Brain microvascular endothelial cell (primary cell): Measurements from ENCODE around the gene DSE.

Experiments used
- DNase-seq: peaks from one replicate; pipeline ENCODE4 v3.0.0-alpha.2; 2020
- H3K27ac ChIP-seq: fragments of 250-450 bp; sonication (Bioruptor Pico); 2 replicates; pipeline ENCODE4 v1.5.1; 2020; ENCODE audit warnings: mild to moderate bottlenecking, moderate library complexity
- H3K27me3 ChIP-seq: fragments of 250-450 bp; sonication (Bioruptor Pico); replicated peaks from 2 replicates; pipeline ENCODE4 v1.5.1; 2020; ENCODE audit warnings: mild to moderate bottlenecking
- H3K36me3 ChIP-seq: fragments of 250-450 bp; sonication (Bioruptor Pico); replicated peaks from 2 replicates; pipeline ENCODE4 v1.5.1; 2020; ENCODE audit warnings: mild to moderate bottlenecking
- H3K4me3 ChIP-seq: 2 replicates; pipeline ENCODE4 v1.5.1; 2011; ENCODE audit warnings: low read depth, mild to moderate bottlenecking, control low read depth, low read length, moderate library complexity
- CTCF ChIP-seq: IDR thresholded peaks from 2 replicates; pipeline ENCODE4 v1.5.1; 2011; ENCODE audit warnings: low read depth, mild to moderate bottlenecking, moderate library complexity, low read length, control low read depth, inconsistent platforms; ENCODE audit errors: missing control alignments
- in situ Hi-C: cut with HindIII; loops from 2 replicates; pipeline ENCODE4 v1.10.0; 2017; ENCODE audit warnings: low sequenced_read_pairs, low pct_ligation_motif_present

Gene DSE

GRCh38 chr6:116371120-116371917 is 572 bp downstream of the DSE start:
- Histone ChIP-seq H3K4me3 (peak overlapping the region; percentile 93), H3K27me3 (no peaks in the 10 kb centered on the region), H3K36me3 (no peaks in the 10 kb centered on the region), H3K27ac (peak overlapping the region; percentile 91)
- TF ChIP-seq CTCF: no peak
- peak; percentile 91 for DNase-seq
- in situ Hi-C loops: no loop called here

- Histone ChIP-seq H3K27me3 (no peaks in the 10 kb centered on the region), H3K36me3 (no peaks in the 10 kb centered on the region), H3K27ac (peak overlapping the region; percentile 91), H3K4me3 (peak overlapping the region; percentile 93)
- no peak for TF ChIP-seq CTCF
- in situ Hi-C loops: no loop called here
- DNase-seq: no peak
Observed at GRCh38 chr6:116371918-116372209, 1.1 kb downstream of the DSE start.

GRCh38 chr6:116373300-116373699 is 2.6 kb downstream of the DSE start:
- H3K36me3 ChIP-seq: no peaks in the 10 kb centered on the region
- no peaks in the 10 kb centered on the region for H3K27me3 ChIP-seq

GRCh38 chr6:116373940-116374339 is 3.2 kb downstream of the DSE start:
- H3K4me3 ChIP-seq: no peak overlapping the region

More at GRCh38 chr6:116373300-116373699, 2.6 kb downstream of the DSE start:
- in situ Hi-C loops: no loop called here
- no peak overlapping the region for H3K4me3 ChIP-seq
- no peak overlapping the region for H3K27ac ChIP-seq
- TF ChIP-seq CTCF: no peak
- no peak for DNase-seq

GRCh38 chr6:116374586-116374985 is 3.8 kb downstream of the DSE start:
- DNase-seq: no peak
- H3K27me3 ChIP-seq: no peaks in the 10 kb centered on the region
- in situ Hi-C loops: no loop called here
- no peaks in the 10 kb centered on the region for H3K36me3 ChIP-seq
- TF ChIP-seq CTCF: no peak
- no peak overlapping the region for H3K27ac ChIP-seq
- no peak overlapping the region for H3K4me3 ChIP-seq

More at GRCh38 chr6:116373940-116374339, 3.2 kb downstream of the DSE start:
- no peaks in the 10 kb centered on the region for H3K36me3 ChIP-seq
- no peaks in the 10 kb centered on the region for H3K27me3 ChIP-seq
- TF ChIP-seq CTCF: no peak
- in situ Hi-C loops: no loop called here
- H3K27ac ChIP-seq: no peak overlapping the region
- DNase-seq: no peak

- TF ChIP-seq CTCF: no peak
- no peaks in the 10 kb centered on the region for H3K27me3 ChIP-seq
- no peak for DNase-seq
- H3K36me3 ChIP-seq: no peaks in the 10 kb centered on the region
- H3K4me3 ChIP-seq: no peak overlapping the region
- H3K27ac ChIP-seq: no peak overlapping the region
- in situ Hi-C loops: no loop called here
Observed at GRCh38 chr6:116375262-116375661, 4.5 kb downstream of the DSE start.
